OCI-LY1 (cell line): ENCODE data around the gene TCHP.

Experiments used
- H2AFZ ChIP-seq: fragments of 200-600 bp; sonication (generic), shearing (Covaris generic); 2 replicates; pipeline ENCODE4 v1.6.0; 2014; ENCODE audit warnings: antibody characterized with exemption, mild to moderate bottlenecking, low read length
- H3F3A ChIP-seq: fragments of 200-600 bp; sonication (generic), shearing (Covaris generic); 2 replicates; pipeline ENCODE4 v1.6.0; 2014; ENCODE audit warnings: mild to moderate bottlenecking, antibody characterized with exemption, low read length, moderate library complexity; ENCODE audit not compliant: insufficient read depth
- H3K27ac ChIP-seq: fragments of 200-600 bp; sonication (generic); 2 replicates; pipeline ENCODE4 v1.5.1; 2014; ENCODE audit warnings: low read length, mixed run types, mild to moderate bottlenecking, low read depth; ENCODE audit not compliant: poor library complexity, severe bottlenecking
- H3K27me3 ChIP-seq: fragments of 200-600 bp; sonication (generic); 2 replicates; pipeline ENCODE4 v1.6.0; 2014; ENCODE audit warnings: antibody characterized with exemption, mild to moderate bottlenecking, low read length, moderate library complexity; ENCODE audit not compliant: insufficient read depth
- H3K36me3 ChIP-seq: fragments of 200-600 bp; sonication (generic); 2 replicates; pipeline ENCODE4 v1.6.1; 2014; ENCODE audit warnings: mild to moderate bottlenecking, antibody characterized with exemption, low read length, moderate library complexity, mixed read lengths; ENCODE audit not compliant: insufficient read depth
- H3K4me1 ChIP-seq: fragments of 200-600 bp; sonication (generic); 2 replicates; pipeline ENCODE4 v1.5.1; 2014; ENCODE audit warnings: mild to moderate bottlenecking, low read length, moderate library complexity; ENCODE audit not compliant: insufficient read depth, severe bottlenecking
- H3K4me2 ChIP-seq: fragments of 200-600 bp; sonication (generic), shearing (Covaris generic); 2 replicates; pipeline ENCODE4 v1.6.1; 2014; ENCODE audit warnings: low read length
- H3K4me3 ChIP-seq: fragments of 200-600 bp; sonication (generic); 2 replicates; pipeline ENCODE4 v1.5.1; 2014; ENCODE audit warnings: low read length, low read depth, mild to moderate bottlenecking, mixed read lengths; ENCODE audit not compliant: poor library complexity, severe bottlenecking
- H3K79me2 ChIP-seq: fragments of 200-600 bp; shearing (Covaris generic); 2 replicates; pipeline ENCODE4 v1.6.1; 2016; ENCODE audit warnings: mixed run types, low read length, mixed read lengths; ENCODE audit not compliant: insufficient read depth
- H3K9ac ChIP-seq: fragments of 200-600 bp; sonication (generic), shearing (Covaris generic); 2 replicates; pipeline ENCODE4 v1.6.1; 2014; ENCODE audit warnings: mild to moderate bottlenecking, low read length, mixed read lengths
- H3K9me2 ChIP-seq: fragments of 200-600 bp; sonication (generic), shearing (Covaris generic); 2 replicates; pipeline ENCODE4 v1.6.1; 2014; ENCODE audit warnings: low read depth, mild to moderate bottlenecking, low read length, mixed read lengths
- H3K9me3 ChIP-seq: fragments of 200-600 bp; shearing (Covaris generic); 2 replicates; pipeline ENCODE4 v1.6.1; 2014; ENCODE audit warnings: low read length, mixed read lengths
- H4K20me1 ChIP-seq: fragments of 200-600 bp; sonication (generic), shearing (Covaris generic); 2 replicates; pipeline ENCODE4 v1.6.0; 2016; ENCODE audit warnings: mild to moderate bottlenecking, low read length; ENCODE audit not compliant: insufficient read depth
- CTCF ChIP-seq: fragments of 200-600 bp; sonication (generic), shearing (Covaris generic); IDR thresholded peaks from 2 replicates; pipeline ENCODE4 v1.5.1; 2017; ENCODE audit warnings: mild to moderate bottlenecking, antibody characterized with exemption, low read length, moderate library complexity, mixed read lengths
- EZH2 ChIP-seq: fragments of 200-600 bp; sonication (generic), shearing (Covaris generic); IDR thresholded peaks from 2 replicates; pipeline ENCODE4 v1.8.0; 2017; ENCODE audit warnings: borderline replicate concordance, mixed run types, mild to moderate bottlenecking, antibody characterized with exemption, low read length, moderate library complexity, mixed read lengths

The TCHP gene

GRCh38 chr12:109949089-109949488, 49.0 kb downstream of the TCHP start:
- Histone ChIP-seq H2AFZ (no peak overlapping the region), H3K36me3 (peaks cover 73% of the 10 kb centered on the region), H3K4me2 (no peak overlapping the region), H3K27ac (no peak overlapping the region), H3K9me2 (no peaks in the 10 kb centered on the region), H3K4me3 (no peak overlapping the region), H3K4me1 (peaks cover 9% of the 10 kb centered on the region), H3K9ac (no peak overlapping the region), H3F3A (no peaks in the 10 kb centered on the region), H4K20me1 (no peaks in the 10 kb centered on the region), H3K9me3 (no peaks in the 10 kb centered on the region), H3K79me2 (no peaks in the 10 kb centered on the region), H3K27me3 (no peaks in the 10 kb centered on the region)
- TF ChIP-seq CTCF, result no peak
- TF ChIP-seq EZH2, result no peak

GRCh38 chr12:109950625-109951024, 50.6 kb downstream of the TCHP start:
- Histone ChIP-seq H3K9me2 (no peaks in the 10 kb centered on the region), H3K79me2 (no peaks in the 10 kb centered on the region), H3K27ac (no peak overlapping the region), H2AFZ (no peak overlapping the region), H3K27me3 (no peaks in the 10 kb centered on the region), H3K36me3 (peaks cover 60% of the 10 kb centered on the region), H3F3A (no peaks in the 10 kb centered on the region), H3K9ac (no peak overlapping the region), H3K9me3 (no peaks in the 10 kb centered on the region), H3K4me1 (peaks cover 9% of the 10 kb centered on the region), H3K4me3 (no peak overlapping the region), H3K4me2 (no peak overlapping the region), H4K20me1 (no peaks in the 10 kb centered on the region)
- TF ChIP-seq CTCF (no peak), EZH2 (no peak)

- Histone ChIP-seq H2AFZ (no peak overlapping the region), H3K79me2 (no peaks in the 10 kb centered on the region), H3K36me3 (peaks cover 61% of the 10 kb centered on the region), H3K9me2 (no peaks in the 10 kb centered on the region), H3K9ac (no peak overlapping the region), H3K4me1 (peaks cover 9% of the 10 kb centered on the region), H3K4me3 (no peak overlapping the region), H3K9me3 (no peaks in the 10 kb centered on the region), H3F3A (no peaks in the 10 kb centered on the region), H4K20me1 (no peaks in the 10 kb centered on the region), H3K27ac (no peak overlapping the region), H3K27me3 (no peaks in the 10 kb centered on the region), H3K4me2 (no peak overlapping the region)
- TF ChIP-seq EZH2, result no peak
- no peak for TF ChIP-seq CTCF
These were observed 51.1 kb downstream of the TCHP start for GRCh38 chr12:109951136-109951535.
